AG20443 (cell line): ENCODE measurements around the gene EEF2.
A peak's percentile ranks its signal among the peaks of the same experiment; 100 is the strongest.
"Not testable (repeated sequence)": the region's sequence is repeated elsewhere in the genome, so short reads cannot be mapped to it uniquely, and the experiment has no call there.

Source experiments
- DNase-seq: peaks from one replicate; pipeline ENCODE4 v3.0.0; 2012; ENCODE audit warnings: low spot score, mixed read lengths

Gene EEF2

DNA sequence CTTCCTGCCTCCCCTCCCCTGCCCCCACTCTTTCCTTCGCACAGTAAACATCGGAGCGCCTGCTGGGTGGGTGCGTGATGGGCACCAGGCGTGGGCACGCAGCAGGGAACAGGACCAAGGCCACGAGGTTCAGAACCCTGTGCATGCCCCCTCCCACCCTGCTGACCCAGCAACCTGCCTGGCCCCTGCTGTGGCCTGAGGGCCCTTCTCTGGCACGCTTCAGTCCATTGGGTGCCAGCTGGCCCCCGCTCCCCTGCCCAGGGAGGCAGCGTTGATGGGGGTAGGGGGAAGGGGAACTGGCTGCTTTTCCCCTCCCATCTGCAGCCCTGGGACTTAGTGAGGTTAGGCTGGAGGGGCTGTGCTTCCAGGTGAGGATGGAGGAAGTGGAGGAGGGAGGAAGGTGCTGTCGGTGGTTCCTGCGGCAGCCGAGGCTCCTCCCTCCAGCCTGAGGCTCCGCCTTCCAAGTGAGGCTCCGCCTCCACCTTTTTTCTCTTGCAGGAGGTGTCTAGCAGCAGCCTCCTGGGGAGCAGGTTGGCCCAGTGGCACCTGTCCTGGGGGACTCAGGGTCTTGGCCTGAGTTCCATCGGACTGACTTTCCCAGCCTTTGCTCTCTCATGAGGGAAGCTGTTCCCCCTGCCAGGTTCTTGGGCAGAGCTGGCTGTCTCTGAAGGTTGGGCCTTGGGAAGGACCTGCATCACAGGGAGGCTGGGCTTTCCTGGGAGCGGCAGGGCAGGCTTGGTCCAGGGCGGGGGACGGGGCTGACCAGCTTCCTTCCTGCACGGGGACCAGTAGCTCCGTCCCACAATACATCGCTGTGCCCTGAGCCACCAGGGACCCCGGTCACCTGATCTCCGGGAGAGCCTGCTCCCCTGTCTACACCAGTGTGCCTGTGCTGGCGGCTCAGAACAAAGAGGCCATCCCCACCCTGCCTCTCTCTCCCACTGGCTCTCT is 29.6 kb upstream of the EEF2 start:
- DNase-seq = peak; percentile 15

GRCh38 chr19:4013886-4014540 is 28.8 kb upstream of the EEF2 start:
- peak; percentile 4 for DNase-seq

DNA sequence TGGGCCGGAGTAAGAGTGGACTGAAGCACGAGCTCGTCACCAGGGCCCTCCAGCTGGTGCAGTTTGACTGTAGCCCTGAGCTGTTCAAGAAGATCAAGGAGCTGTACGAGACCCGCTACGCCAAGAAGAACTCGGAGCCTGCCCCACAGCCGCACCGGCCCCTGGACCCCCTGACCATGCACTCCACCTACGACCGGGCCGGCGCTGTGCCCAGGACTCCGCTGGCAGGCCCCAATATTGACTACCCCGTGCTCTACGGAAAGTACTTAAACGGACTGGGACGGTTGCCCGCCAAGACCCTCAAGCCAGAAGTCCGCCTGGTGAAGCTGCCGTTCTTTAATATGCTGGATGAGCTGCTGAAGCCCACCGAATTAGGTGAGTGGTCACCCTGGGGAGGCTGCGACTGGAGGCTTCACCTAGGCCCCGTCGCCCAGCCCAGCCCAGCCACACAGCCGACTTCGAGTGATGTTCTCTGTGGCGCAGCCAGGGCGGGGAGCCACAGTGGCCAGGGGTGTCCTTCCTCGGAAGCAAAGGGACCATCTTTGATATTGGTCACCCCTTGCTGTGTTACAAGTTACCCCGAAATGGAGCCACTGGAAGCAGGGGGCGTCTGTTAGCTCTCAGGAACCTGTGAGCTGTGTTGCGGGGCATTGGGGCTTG is 27.8 kb upstream of the EEF2 start:
- DNase-seq = no peak

- DNase-seq = no peak
These were observed 27.1 kb upstream of the EEF2 start for GRCh38 chr19:4012092-4012974.

DNA sequence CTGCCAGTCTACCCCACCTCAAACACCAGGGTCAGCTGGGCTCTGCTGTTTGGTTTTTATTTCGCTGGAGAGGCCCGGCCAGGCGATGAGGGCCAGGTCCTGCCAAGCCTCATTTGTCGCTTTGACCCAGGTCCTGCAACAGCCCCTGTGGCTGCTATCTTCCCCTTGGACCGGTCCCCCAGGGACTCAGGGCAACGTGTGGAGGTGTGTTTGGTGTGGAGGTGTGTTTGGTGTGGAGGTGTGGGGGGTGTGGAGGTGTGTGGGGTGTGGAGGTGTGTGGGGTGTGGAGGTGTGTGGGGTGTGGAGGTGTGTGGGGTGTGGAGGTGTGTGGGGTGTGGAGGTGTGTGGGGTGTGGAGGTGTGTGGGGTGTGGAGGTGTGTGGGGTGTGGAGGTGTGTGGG is 26.2 kb upstream of the EEF2 start:
- DNase-seq = not testable (repeated sequence)

DNA sequence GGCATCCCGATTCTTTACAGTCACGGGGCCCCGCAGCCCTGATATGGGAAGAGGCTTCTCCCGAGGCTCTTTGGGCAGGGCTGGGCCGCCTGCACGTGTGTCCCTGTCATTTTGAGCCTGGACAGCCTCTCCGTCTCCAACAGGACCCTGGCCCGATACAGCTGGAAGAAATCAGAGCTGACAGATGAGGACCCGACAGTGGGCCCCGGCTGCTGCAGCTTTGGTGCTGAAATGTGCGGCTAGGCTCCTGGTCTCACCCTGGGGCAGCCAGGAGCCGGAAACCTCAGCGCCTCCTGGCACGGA is 25.5 kb upstream of the EEF2 start:
- DNase-seq = peak; percentile 1

DNA sequence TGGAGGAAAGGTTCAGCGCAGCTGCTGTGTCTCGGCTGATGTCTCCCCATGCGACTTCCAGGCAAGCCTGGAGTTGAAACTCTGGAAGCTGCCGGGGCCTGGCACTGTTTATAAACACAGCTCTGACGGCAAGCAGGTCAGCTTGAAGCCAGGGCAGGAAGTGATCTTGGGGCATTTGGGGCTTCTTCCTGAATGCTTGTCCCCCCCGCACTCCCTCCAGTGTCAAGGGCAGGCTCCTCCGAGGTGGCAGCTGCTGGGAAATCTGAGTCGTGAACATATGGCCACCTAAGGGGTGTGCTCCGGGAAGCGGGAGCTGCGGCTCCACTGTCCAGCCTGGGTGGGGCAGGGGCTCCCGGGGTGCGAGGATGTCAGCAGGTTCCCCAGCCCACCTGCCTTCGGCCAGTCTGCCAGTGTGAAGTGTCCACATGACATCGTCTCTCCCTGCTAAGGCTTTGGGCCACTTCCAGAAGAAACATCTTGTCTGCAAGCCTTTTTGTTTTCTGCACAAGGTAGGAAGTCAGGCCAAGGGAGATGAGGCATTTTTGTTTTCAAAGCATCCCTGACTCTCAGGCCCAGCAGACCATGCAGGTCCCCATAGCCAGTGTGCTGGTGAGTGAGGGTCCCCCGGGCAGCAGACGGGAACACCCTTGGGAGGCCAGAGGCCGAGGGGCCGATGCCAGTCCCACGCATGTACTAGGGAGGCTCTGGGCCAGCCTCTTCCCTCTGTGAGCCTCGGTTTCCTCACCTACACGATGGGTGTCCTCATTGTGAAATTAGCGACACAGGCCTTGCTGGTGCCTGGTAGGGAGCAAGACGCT is 24.9 kb upstream of the EEF2 start:
- DNase-seq = peak; percentile 17

DNA sequence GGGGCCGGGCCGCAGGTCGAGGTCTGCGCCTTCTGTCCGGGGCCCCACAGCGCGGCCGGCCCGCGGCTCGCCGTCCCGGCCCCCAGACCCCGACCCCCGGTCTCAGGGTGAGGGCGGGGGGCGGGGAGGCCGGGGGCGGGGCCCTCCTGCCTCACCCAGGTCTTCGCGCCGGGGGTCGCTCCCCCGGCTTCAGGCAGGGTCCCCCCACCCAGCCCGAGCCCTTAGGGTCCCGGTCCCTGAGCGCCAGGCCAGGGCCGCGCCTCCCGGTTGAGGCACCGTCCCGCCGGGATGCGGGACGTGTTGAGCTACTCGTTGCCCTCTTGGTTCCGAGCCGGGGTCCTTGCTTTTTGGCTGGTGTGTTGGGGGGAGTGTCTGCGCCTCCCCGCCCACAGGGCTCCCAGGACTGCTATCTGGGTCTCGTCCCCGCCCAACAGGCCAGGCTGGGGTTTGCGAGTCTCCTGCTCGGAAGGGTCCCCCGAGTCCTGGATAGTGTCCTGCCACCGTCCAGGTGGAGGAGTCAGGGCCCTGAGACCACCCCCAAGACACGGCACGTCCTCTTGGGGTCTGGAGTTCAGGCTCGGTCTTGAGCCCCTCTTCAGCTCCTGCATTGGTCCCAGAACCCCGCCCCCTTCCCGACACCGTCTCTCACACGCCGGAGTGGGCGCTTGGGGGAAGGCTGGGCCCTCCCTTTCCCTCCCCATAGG is 22.7 kb upstream of the EEF2 start:
- peak; percentile 39 for DNase-seq

- DNase-seq = peak; percentile 100
These were observed 22.0 kb upstream of the EEF2 start, which contains the start of gene PIAS4 for GRCh38 chr19:4007021-4007835. TSS of gene PIAS4 (plus strand) at chr19:4007736. CDS start at chr19:4007761, 25 bp downstream.

DNA sequence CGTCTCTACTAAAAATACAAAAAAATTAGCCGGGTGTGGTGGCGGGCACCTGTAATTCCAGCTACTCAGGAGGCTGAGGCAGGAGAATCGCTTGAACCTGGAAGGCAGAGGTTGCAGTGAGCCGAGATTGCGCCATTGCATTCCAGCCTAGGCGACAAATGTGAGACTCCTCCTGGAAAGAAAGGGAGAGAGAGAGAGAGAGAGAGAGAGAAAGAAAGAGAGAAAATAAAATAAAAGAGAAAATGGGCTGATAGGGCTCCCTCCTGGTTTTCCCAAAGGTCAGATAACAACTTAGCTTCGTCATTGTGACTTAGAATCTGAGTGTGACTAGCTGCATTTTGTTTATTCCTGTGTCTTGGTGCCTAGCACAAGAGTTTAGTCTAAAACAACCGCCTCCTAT is 20.2 kb upstream of the EEF2 start:
- not testable (repeated sequence) for DNase-seq

DNA sequence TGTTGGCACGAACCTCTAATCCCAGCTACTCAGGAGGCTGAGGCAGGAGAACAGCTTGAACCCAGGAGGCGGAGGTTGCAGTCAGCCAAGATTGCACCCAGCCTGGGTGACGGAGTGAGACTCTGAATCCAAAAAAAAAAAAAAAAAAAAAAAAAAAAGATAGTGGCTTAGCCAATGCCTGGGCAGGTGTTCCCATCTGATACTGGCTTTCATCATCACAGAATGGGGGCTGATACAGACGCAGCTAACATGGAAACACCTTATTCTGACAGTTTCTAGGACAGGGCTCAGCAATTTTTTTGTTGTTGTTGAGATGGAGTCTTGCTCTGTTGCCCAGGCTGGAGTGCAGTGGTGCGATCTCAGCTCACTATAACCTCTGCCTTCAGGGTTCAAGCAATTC is 15.5 kb upstream of the EEF2 start:
- DNase-seq = not testable (repeated sequence)

GRCh38 chr19:3998667-3999412 is 13.6 kb upstream of the EEF2 start:
- not testable (repeated sequence) for DNase-seq

DNA sequence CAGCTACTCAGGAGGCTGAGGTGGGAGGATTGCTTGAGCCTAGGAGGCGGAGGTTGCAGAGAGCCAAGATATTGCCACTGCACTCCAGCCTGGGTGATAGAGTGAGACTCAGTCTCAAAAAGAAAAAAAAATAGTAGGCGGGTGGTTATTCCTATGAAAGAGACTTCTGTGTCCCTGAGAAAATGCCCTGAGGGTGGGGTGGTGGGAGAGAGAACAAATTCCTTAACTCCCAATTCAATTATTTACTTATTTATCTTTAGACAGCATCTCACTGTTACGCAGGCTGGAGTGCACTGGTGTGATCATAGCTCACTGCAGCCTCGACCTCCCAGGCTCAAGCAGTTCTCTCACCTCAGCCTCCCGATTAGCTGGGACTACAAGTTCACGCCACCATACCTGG is 10.3 kb upstream of the EEF2 start:
- DNase-seq = no peak

DNA sequence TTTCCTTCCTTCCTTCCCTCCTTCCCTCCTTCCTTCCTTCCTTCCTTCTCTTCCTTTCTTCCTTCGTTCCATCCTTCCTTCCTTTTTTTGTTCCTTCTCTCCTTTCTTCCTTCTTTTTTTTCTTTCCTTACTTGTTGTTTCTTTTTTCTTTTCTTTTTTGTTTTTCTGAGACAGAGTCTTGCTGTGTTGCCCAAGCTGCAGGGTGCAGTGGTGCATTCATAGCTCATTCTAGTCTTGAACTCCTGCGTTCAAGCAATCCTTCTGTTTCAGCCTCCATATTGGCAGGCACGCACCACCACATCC is 5.5 kb upstream of the EEF2 start:
- DNase-seq = no peak

- DNase-seq = peak; percentile 90
These were observed 2.5 kb upstream of the EEF2 start for GRCh38 chr19:3987619-3988371.

GRCh38 chr19:3986260-3987041 is 1.2 kb upstream of the EEF2 start:
- peak; percentile 67 for DNase-seq

GRCh38 chr19:3985643-3986259 is 488 bp upstream of the EEF2 start:
- no peak for DNase-seq
